GM21381 (cell line): ENCODE results near the gene DIAPH2.

ENCODE experiments used
- ATAC-seq: cut with Tn5 transposase; IDR thresholded peaks from one replicate; pipeline ENCODE4 v1.9.1; 2021; ENCODE audit warnings: mild to moderate bottlenecking, moderate library complexity; ENCODE audit not compliant: unreplicated experiment

The DIAPH2 gene

DNA sequence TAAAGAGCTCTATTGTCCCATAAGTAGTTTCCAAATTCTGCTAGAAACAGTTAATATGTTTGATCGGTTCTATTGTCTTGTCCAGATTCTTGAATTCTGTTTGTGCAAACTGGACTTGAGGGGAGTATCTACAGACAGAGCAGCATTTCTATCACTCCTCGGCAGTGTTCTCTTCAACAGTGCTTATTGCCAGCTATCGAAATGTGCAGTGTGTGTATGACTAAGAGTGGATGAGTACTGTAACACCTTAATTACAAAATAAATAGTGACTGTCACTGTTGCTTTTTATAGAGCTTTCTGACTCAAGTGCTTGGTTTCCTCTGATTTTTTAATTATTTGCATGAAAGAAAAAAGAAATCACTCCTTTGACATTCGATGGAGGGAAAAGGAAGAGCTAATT is 473.6 kb downstream of the DIAPH2 start:
- ATAC-seq, result no peak

GRCh38 chrX:97159916-97160800 is 475.5 kb downstream of the DIAPH2 start:
- ATAC-seq, result no peak

- no peak for ATAC-seq
Measured at GRCh38 chrX:97167333-97167732, 482.7 kb downstream of the DIAPH2 start.

DNA sequence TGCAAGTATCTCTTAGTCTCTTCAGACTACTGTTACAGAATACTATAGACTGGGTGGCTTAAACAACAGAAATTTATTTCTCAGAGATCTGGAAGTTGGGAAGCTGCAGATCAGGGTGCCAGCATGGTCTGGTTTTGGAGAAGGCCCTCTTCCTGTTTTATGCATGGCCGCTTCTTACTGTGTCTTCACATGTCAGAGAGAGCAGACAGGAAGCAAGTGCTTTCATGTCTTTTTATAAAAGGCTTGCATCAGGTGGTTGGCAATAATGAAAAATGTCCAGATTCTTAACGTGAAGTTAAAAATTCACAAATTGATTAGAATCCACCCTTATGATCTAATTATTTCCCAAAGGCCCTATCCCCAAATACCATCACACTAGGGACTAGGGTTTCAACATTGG is 484.0 kb downstream of the DIAPH2 start:
- ATAC-seq, result no peak

- ATAC-seq, result no peak
Measured at GRCh38 chrX:97175147-97175546, 490.5 kb downstream of the DIAPH2 start.

- no peak for ATAC-seq
Measured at GRCh38 chrX:97189668-97190067, 505.0 kb downstream of the DIAPH2 start.

- no peak for ATAC-seq
Measured at GRCh38 chrX:97199501-97199900, 514.9 kb downstream of the DIAPH2 start.

- ATAC-seq, result no peak
Measured at GRCh38 chrX:97200454-97200853, 515.8 kb downstream of the DIAPH2 start.

- no peak for ATAC-seq
Measured at GRCh38 chrX:97210501-97210900, 525.9 kb downstream of the DIAPH2 start.

DNA sequence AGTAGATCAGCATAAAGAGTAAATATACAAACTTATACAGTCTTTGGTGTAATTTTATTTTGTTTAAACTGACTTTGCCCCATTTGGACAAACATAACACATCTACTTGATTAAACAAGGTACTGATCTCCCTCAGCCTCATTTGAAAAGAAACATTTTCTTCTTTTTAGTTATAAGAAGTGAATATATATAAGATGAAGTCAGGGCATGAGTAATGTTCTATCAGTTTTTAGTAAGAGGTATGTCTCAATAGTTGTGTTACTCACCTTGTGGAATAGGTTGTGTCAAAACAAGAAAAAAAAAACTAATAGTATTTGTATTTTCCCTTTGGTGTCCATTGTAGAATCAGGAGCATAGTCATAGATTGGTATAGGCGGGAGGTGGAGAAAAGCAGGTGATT is 526.4 kb downstream of the DIAPH2 start:
- ATAC-seq, result no peak

DNA sequence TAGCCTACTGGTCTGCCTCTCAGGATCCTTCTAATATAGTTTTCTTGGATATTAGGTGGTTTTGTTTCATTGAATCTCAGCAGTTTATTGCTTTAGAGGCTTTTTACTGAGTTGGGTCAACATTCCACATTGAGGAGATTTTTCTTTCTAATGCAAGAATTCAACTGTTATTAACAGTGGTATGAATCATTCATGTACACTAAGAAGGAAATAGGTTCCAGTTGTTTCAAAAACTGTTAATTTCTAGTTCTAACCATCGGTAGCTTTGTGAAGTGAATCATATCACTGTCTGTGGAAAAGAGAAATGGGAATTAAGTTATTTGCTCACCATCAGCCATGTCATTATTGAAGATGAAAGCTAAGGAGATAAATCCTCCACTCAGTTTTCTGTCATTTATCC is 530.5 kb downstream of the DIAPH2 start:
- ATAC-seq, result no peak

DNA sequence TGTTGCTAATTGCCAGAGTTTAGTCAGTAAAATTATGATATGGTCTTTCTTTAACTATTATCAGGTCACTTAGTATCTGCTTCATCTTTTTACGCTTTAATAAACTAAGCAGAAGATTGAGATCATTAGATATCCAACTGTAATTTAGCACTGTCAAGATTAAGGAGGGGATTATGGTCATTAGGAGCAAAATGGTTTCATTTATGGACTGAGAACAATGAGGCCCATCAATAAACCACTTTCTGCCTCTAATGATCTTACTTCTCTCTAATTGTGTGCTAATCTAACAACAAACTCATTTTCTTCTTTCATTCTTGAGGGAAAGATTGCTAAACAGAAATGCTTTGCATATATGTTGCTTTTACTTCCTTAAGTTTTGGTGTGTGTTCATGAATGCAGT is 539.5 kb downstream of the DIAPH2 start:
- no peak for ATAC-seq

DNA sequence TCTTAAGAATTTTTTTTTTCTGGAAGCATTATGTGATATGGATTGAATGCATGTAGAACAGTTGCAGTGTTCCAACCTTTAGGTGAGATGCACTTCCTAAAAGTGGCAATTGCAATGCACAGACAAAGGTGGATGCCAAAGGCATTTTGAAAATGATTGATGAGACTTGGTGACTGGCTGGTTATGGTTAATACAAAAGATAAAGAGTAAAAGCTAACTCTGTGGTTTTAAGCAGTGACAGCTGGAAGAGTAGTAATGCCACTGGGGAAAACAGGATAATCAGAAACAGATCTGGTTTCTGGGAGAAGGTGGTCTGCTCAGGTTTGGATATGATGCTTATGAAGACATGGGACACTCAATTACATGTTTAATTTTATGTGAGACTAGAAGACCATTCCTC is 544.7 kb downstream of the DIAPH2 start:
- ATAC-seq, result no peak

- no peak for ATAC-seq
Measured at GRCh38 chrX:97230948-97231347, 546.3 kb downstream of the DIAPH2 start.

GRCh38 chrX:97234471-97235081 is 549.9 kb downstream of the DIAPH2 start:
- ATAC-seq, result peak; percentile 100

GRCh38 chrX:97238632-97239031 is 554.0 kb downstream of the DIAPH2 start:
- no peak for ATAC-seq

DNA sequence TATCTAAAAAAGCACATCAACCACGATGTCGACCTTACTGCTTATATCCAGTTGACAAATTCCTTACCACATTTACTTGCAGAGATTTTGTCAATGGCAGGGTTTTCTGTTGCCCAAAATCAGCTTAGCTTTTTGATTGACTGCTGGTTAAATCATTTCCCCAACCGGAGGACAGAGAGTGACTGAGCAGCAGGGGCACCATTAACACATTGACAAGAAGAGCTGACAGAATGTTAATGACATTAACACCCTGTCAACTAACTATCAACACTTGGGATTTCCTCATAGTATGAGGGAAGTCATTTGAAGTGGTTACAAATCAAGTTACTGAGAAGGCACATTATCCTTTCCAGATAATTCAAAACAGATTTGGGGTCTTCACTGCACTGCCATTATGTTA is 567.5 kb downstream of the DIAPH2 start:
- no peak for ATAC-seq

DNA sequence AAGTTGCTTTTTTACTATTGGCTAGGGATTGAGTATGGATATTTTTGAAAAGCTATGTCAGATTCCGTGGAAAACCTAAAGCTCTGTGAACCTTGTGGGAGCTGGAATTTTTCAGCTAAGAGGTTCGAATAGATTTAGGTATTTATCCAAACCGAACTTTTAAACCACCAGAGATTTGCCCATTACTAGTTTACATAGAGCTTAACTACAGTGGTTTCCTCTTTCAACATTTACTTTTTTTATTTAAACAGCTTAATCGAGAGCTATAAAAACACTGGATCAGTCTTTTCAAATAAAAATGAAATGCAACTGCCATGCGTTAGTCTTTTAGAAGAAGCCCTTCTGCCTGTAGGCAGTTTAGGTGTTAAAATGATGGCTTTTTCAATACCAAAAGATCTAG is 576.0 kb downstream of the DIAPH2 start:
- no peak for ATAC-seq

GRCh38 chrX:97266406-97267121 is 581.9 kb downstream of the DIAPH2 start:
- no peak for ATAC-seq

DNA sequence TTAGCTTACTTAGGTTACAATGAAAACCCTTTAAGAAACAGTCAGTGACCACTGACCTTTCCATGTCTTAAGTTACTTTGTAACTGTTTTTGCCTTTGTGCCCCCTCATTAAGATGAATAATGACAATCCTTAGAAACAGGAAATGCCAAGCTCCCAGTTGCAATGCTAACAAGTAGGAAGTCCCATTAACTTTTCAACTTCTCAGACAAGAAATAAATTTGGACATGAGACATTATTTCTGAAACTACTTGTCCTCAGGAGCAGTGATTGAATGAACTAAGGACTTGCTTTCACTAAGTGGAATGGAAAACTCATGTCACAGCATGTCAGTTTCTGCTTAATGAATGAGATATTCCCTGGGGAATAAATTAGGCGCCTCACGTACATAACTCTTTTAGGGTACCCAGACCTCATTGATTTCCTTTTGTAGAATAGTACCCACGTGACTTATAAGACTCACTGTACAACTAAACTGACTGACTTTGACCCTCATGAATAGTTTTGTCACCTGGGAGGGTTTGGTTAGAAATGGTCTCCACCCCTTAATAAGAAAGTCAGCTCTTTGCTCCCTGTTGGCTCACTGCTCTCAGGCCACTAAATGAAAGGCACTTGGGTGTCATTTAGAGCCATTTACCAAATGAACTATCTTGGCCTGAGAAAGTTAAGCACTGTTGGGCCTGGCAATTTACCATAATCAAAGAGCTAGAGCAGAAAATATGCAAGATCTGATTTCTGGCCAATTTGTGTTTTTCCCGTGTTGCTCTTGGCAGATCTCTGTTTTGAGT is 582.9 kb downstream of the DIAPH2 start:
- no peak for ATAC-seq

DNA sequence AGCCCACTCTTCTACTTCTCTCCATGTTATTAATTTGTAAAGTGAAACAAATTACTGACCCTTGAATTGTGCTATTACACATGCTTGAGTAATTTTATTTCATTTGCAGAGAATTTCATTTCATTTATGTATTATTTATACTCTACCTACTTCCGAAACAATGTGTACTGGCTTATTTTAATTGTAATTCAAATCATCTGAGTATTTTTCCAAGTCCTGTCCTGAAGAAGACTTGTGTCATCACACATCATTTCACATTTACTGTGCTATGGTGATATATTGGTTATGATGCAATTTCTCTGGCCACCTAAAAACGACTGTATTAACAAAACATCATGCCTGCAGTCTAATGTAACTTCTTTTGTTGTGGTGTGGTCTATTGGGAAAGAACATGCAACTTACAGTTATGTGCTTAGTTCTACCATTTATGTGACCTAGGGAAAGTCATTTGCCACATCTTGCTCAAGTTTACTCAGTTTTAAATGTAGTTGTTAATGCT is 583.6 kb downstream of the DIAPH2 start:
- ATAC-seq, result no peak
